ENCODE measurements around the gene EEF1A1.
"Not testable (repeated sequence)": the region's sequence is repeated elsewhere in the genome, so short reads cannot be mapped to it uniquely, and the experiment has no call there.

The EEF1A1 gene

GRCh38 chr6:73532293-73532692 is 11.5 kb upstream of the EEF1A1 start:
- Histone ChIP-seq H3K4me3 (ENCODE audit: low read depth, low read length) (no peak overlapping the region), H3K27me3 (ENCODE audit: control insufficient read depth, insufficient read depth, low read length) (no peaks in the 10 kb centered on the region), H3K9me3 (ENCODE audit: control insufficient read depth, insufficient read depth, low read length) (no peaks in the 10 kb centered on the region), H3K36me3 (ENCODE audit: control insufficient read depth, insufficient read depth, low read length) (no peaks in the 10 kb centered on the region), H3K9ac (ENCODE audit: low read depth, low read length) (no peak overlapping the region), H3K4me1 (ENCODE audit: control insufficient read depth, insufficient read depth, low read length) (no peaks in the 10 kb centered on the region)

GRCh38 chr6:73528897-73529296 is 8.1 kb upstream of the EEF1A1 start:
- H3K4me3 ChIP-seq (ENCODE audit: low read depth, low read length), result no peak overlapping the region
- no peak overlapping the region for H3K9ac ChIP-seq (ENCODE audit: low read depth, low read length)
- H3K4me1 ChIP-seq (ENCODE audit: control insufficient read depth, insufficient read depth, low read length), result no peaks in the 10 kb centered on the region
- no peaks in the 10 kb centered on the region for H3K9me3 ChIP-seq (ENCODE audit: control insufficient read depth, insufficient read depth, low read length)
- H3K27me3 ChIP-seq (ENCODE audit: control insufficient read depth, insufficient read depth, low read length), result no peaks in the 10 kb centered on the region
- H3K36me3 ChIP-seq (ENCODE audit: control insufficient read depth, insufficient read depth, low read length), result no peaks in the 10 kb centered on the region

GRCh38 chr6:73525546-73526330 is 4.9 kb upstream of the EEF1A1 start:
- H3K4me1 ChIP-seq (ENCODE audit: control insufficient read depth, insufficient read depth, low read length), result no peaks in the 10 kb centered on the region
- no peaks in the 10 kb centered on the region for H3K9me3 ChIP-seq (ENCODE audit: control insufficient read depth, insufficient read depth, low read length)
- no peak overlapping the region for H3K4me3 ChIP-seq (ENCODE audit: low read depth, low read length)
- H3K27me3 ChIP-seq (ENCODE audit: control insufficient read depth, insufficient read depth, low read length), result no peaks in the 10 kb centered on the region
- peaks cover under 1% of the 10 kb centered on the region for H3K36me3 ChIP-seq (ENCODE audit: control insufficient read depth, insufficient read depth, low read length)
- H3K9ac ChIP-seq (ENCODE audit: low read depth, low read length), result no peak overlapping the region

GRCh38 chr6:73523434-73524123 is 2.7 kb upstream of the EEF1A1 start:
- Histone ChIP-seq H3K36me3 (ENCODE audit: control insufficient read depth, insufficient read depth, low read length) (peaks cover 21% of the 10 kb centered on the region), H3K4me3 (ENCODE audit: low read depth, low read length) (peak overlapping the region; percentile 52), H3K27me3 (ENCODE audit: control insufficient read depth, insufficient read depth, low read length) (no peaks in the 10 kb centered on the region), H3K9me3 (ENCODE audit: control insufficient read depth, insufficient read depth, low read length) (no peaks in the 10 kb centered on the region), H3K9ac (ENCODE audit: low read depth, low read length) (peak overlapping the region; percentile 86), H3K4me1 (ENCODE audit: control insufficient read depth, insufficient read depth, low read length) (no peaks in the 10 kb centered on the region)

- no peaks in the 10 kb centered on the region for H3K27me3 ChIP-seq (ENCODE audit: control insufficient read depth, insufficient read depth, low read length)
- H3K9ac ChIP-seq (ENCODE audit: low read depth, low read length), result peak overlapping the region; percentile 98
- H3K36me3 ChIP-seq (ENCODE audit: control insufficient read depth, insufficient read depth, low read length), result peaks cover 38% of the 10 kb centered on the region
- H3K4me1 ChIP-seq (ENCODE audit: control insufficient read depth, insufficient read depth, low read length), result no peaks in the 10 kb centered on the region
- H3K4me3 ChIP-seq (ENCODE audit: low read depth, low read length), result peak overlapping the region; percentile 89
- no peaks in the 10 kb centered on the region for H3K9me3 ChIP-seq (ENCODE audit: control insufficient read depth, insufficient read depth, low read length)
Measured at GRCh38 chr6:73521351-73521985, 636 bp upstream of the EEF1A1 start.

GRCh38 chr6:73519926-73520687 is 725 bp downstream of the EEF1A1 start:
- H3K4me3 ChIP-seq (ENCODE audit: low read depth, low read length), result peak overlapping the region; percentile 89
- H3K27me3 ChIP-seq (ENCODE audit: control insufficient read depth, insufficient read depth, low read length), result no peaks in the 10 kb centered on the region
- H3K9ac ChIP-seq (ENCODE audit: low read depth, low read length), result peak overlapping the region; percentile 100
- peaks cover 40% of the 10 kb centered on the region for H3K36me3 ChIP-seq (ENCODE audit: control insufficient read depth, insufficient read depth, low read length)
- H3K4me1 ChIP-seq (ENCODE audit: control insufficient read depth, insufficient read depth, low read length), result no peaks in the 10 kb centered on the region
- H3K9me3 ChIP-seq (ENCODE audit: control insufficient read depth, insufficient read depth, low read length), result no peaks in the 10 kb centered on the region

- peaks cover 40% of the 10 kb centered on the region for H3K36me3 ChIP-seq (ENCODE audit: control insufficient read depth, insufficient read depth, low read length)
- not testable (repeated sequence) for H3K4me1 ChIP-seq (ENCODE audit: control insufficient read depth, insufficient read depth, low read length); H3K9me3 ChIP-seq (ENCODE audit: control insufficient read depth, insufficient read depth, low read length); H3K27me3 ChIP-seq (ENCODE audit: control insufficient read depth, insufficient read depth, low read length)
- peak overlapping the region; percentile 100 for H3K9ac ChIP-seq (ENCODE audit: low read depth, low read length)
- peak overlapping the region; percentile 89 for H3K4me3 ChIP-seq (ENCODE audit: low read depth, low read length)
Measured at GRCh38 chr6:73518982-73519881, 1.6 kb downstream of the EEF1A1 start.

GRCh38 chr6:73518100-73518981 is 2.5 kb downstream of the EEF1A1 start:
- peaks cover 40% of the 10 kb centered on the region for H3K36me3 ChIP-seq (ENCODE audit: control insufficient read depth, insufficient read depth, low read length)
- not testable (repeated sequence) for H3K27me3 ChIP-seq (ENCODE audit: control insufficient read depth, insufficient read depth, low read length); H3K9me3 ChIP-seq (ENCODE audit: control insufficient read depth, insufficient read depth, low read length); H3K4me1 ChIP-seq (ENCODE audit: control insufficient read depth, insufficient read depth, low read length)
- H3K4me3 ChIP-seq (ENCODE audit: low read depth, low read length), result peak overlapping the region; percentile 58
- H3K9ac ChIP-seq (ENCODE audit: low read depth, low read length), result peak overlapping the region; percentile 100

- H3K4me3 ChIP-seq (ENCODE audit: low read depth, low read length), result peak overlapping the region; percentile 24
- H3K9me3 ChIP-seq (ENCODE audit: control insufficient read depth, insufficient read depth, low read length), result no peaks in the 10 kb centered on the region
- H3K27me3 ChIP-seq (ENCODE audit: control insufficient read depth, insufficient read depth, low read length), result no peaks in the 10 kb centered on the region
- H3K9ac ChIP-seq (ENCODE audit: low read depth, low read length), result peak overlapping the region; percentile 26
- H3K4me1 ChIP-seq (ENCODE audit: control insufficient read depth, insufficient read depth, low read length), result no peaks in the 10 kb centered on the region
- H3K36me3 ChIP-seq (ENCODE audit: control insufficient read depth, insufficient read depth, low read length), result peaks cover 40% of the 10 kb centered on the region
Measured at GRCh38 chr6:73516514-73517489, 4.0 kb downstream of the EEF1A1 start.

Measured in iPS-15b (cell line).